Activated naive CD4-positive, alpha-beta T cell treated with anti-CD3 and anti-CD28 coated beads, Interleukin-2, amount 50 U/mL, for 72 hours (primary cell): Measurements from ENCODE around the gene TTYH2. TPM values are rescaled to one million over a fixed set of nuclear protein-coding genes. Genes with fewer than 3 reads are reported as not detected.
"Not testable (repeated sequence)": the region's sequence is repeated elsewhere in the genome, so short reads cannot be mapped to it uniquely, and the experiment has no call there.

Experiments used
- ATAC-seq, 2 donors: fragments of 150-1000 bp; cut with Tn5 transposase; 2 replicates each; pipeline ENCODE4 v1.10.0; 2021; ENCODE audit warnings: mild to moderate bottlenecking in 2 of 2, moderate library complexity in 2 of 2
- DNase-seq, 2 donors: peaks; one replicate each; pipeline ENCODE4 v3.0.0; 2021 to 2022; ENCODE audit warnings: low spot score in 2 of 2
- H3K27ac Mint-ChIP-seq, 2 donors: one replicate each; pipeline ENCODE4 v1.8.0; 2022; ENCODE audit warnings: mild to moderate bottlenecking in 2 of 2, mixed read lengths in 2 of 2
- H3K36me3 Mint-ChIP-seq, 2 donors: one replicate each; pipeline ENCODE4 v1.8.0; 2022; ENCODE audit warnings: mixed read lengths in 2 of 2
- H3K9me3 Mint-ChIP-seq, 2 donors: one replicate each; pipeline ENCODE4 v1.8.0; 2022; ENCODE audit warnings: mixed read lengths in 2 of 2
- total RNA-seq, 2 donors: library from RNA; stranded (reverse); gene quantifications; one replicate each; pipeline ENCODE4 v1.2.3, GENCODE V29; 2022

Gene TTYH2
- total RNA-seq, 2 donors from 2014 or later = 2.2 to 5.6 TPM

- DNase-seq (no peak), ATAC-seq (no peak)
- no peaks in the 10 kb centered on the region for H3K36me3 Mint-ChIP-seq
- H3K27ac Mint-ChIP-seq = peak overlapping the region in 1 of 2 donors; percentile 82
- H3K9me3 Mint-ChIP-seq = no peaks in the 10 kb centered on the region
Observed at GRCh38 chr17:74281799-74282198, 68.4 kb downstream of the TTYH2 start.

- not testable (repeated sequence) for DNase-seq, H3K36me3 Mint-ChIP-seq, H3K9me3 Mint-ChIP-seq, ATAC-seq
- H3K27ac Mint-ChIP-seq = peak overlapping the region; percentile 79 to 82
Observed at GRCh38 chr17:74282274-74282586, 68.9 kb downstream of the TTYH2 start.

GRCh38 chr17:74282587-74283370, 69.4 kb downstream of the TTYH2 start:
- Mint-ChIP-seq H3K9me3 (no peaks in the 10 kb centered on the region), H3K36me3 (no peaks in the 10 kb centered on the region), H3K27ac (peak overlapping the region; percentile 79 to 82)
- peak; percentile 39 to 82 for DNase-seq
- peak; percentile 70 to 83 for ATAC-seq

GRCh38 chr17:74283371-74283673, 70.0 kb downstream of the TTYH2 start:
- Mint-ChIP-seq H3K36me3 (no peaks in the 10 kb centered on the region), H3K9me3 (no peaks in the 10 kb centered on the region), H3K27ac (peak overlapping the region in 1 of 2 donors; percentile 82)
- no peak for ATAC-seq
- DNase-seq = no peak

- Mint-ChIP-seq H3K9me3 (no peaks in the 10 kb centered on the region), H3K36me3 (no peaks in the 10 kb centered on the region), H3K27ac (no peak overlapping the region)
- ATAC-seq (no peak), DNase-seq (no peak)
Observed at GRCh38 chr17:74287031-74287602, 73.7 kb downstream of the TTYH2 start.

GRCh38 chr17:74288785-74289184, 75.4 kb downstream of the TTYH2 start:
- Mint-ChIP-seq H3K36me3 (no peaks in the 10 kb centered on the region), H3K9me3 (no peaks in the 10 kb centered on the region), H3K27ac (peak overlapping the region; percentile 55 to 85)
- DNase-seq (peak; percentile 43 to 71), ATAC-seq (peak; percentile 96 to 97)

- peak in 1 of 2 donors; percentile 11 for ATAC-seq
Observed at GRCh38 chr17:74289688-74290087, 76.3 kb downstream of the TTYH2 start.

GRCh38 chr17:74290340-74290739, 77.0 kb downstream of the TTYH2 start:
- no peaks in the 10 kb centered on the region for H3K9me3 Mint-ChIP-seq
- H3K36me3 Mint-ChIP-seq = no peaks in the 10 kb centered on the region
- ATAC-seq (no peak), DNase-seq (no peak)
- no peak overlapping the region for H3K27ac Mint-ChIP-seq

More at GRCh38 chr17:74289688-74290087, 76.3 kb downstream of the TTYH2 start:
- Mint-ChIP-seq H3K36me3 (no peaks in the 10 kb centered on the region), H3K9me3 (no peaks in the 10 kb centered on the region), H3K27ac (peak overlapping the region in 1 of 2 donors; percentile 85)
- DNase-seq = no peak

GRCh38 chr17:74292495-74292894, 79.1 kb downstream of the TTYH2 start:
- DNase-seq = no peak
- H3K9me3 Mint-ChIP-seq = no peaks in the 10 kb centered on the region
- no peak overlapping the region for H3K27ac Mint-ChIP-seq
- no peaks in the 10 kb centered on the region for H3K36me3 Mint-ChIP-seq
- ATAC-seq = no peak

GRCh38 chr17:74295625-74296547, 82.5 kb downstream of the TTYH2 start:
- no peak overlapping the region for H3K27ac Mint-ChIP-seq
- DNase-seq (no peak), ATAC-seq (no peak)
- H3K9me3 Mint-ChIP-seq = no peaks in the 10 kb centered on the region
- H3K36me3 Mint-ChIP-seq = no peaks in the 10 kb centered on the region

GRCh38 chr17:74296548-74296936, 83.2 kb downstream of the TTYH2 start:
- no peak overlapping the region for H3K27ac Mint-ChIP-seq
- no peak for DNase-seq
- no peak for ATAC-seq
- no peaks in the 10 kb centered on the region for H3K9me3 Mint-ChIP-seq
- no peaks in the 10 kb centered on the region for H3K36me3 Mint-ChIP-seq

- ATAC-seq (peak; percentile 97 to 99), DNase-seq (peak in 1 of 2 donors; percentile 41)
- no peaks in the 10 kb centered on the region for H3K36me3 Mint-ChIP-seq
Observed at GRCh38 chr17:74297941-74298340, 84.6 kb downstream of the TTYH2 start.

GRCh38 chr17:74298778-74299177, 85.4 kb downstream of the TTYH2 start:
- Mint-ChIP-seq H3K27ac (no peak overlapping the region), H3K36me3 (no peaks in the 10 kb centered on the region), H3K9me3 (no peaks in the 10 kb centered on the region)
- DNase-seq (no peak), ATAC-seq (no peak)

More at GRCh38 chr17:74297941-74298340, 84.6 kb downstream of the TTYH2 start:
- Mint-ChIP-seq H3K9me3 (no peaks in the 10 kb centered on the region), H3K27ac (peak overlapping the region in 1 of 2 donors; percentile 61)

GRCh38 chr17:74299226-74300009, 86.0 kb downstream of the TTYH2 start:
- no peaks in the 10 kb centered on the region for H3K9me3 Mint-ChIP-seq
- no peak for DNase-seq
- H3K27ac Mint-ChIP-seq = no peak overlapping the region
- ATAC-seq = no peak
- no peaks in the 10 kb centered on the region for H3K36me3 Mint-ChIP-seq

GRCh38 chr17:74303305-74303704, 89.9 kb downstream of the TTYH2 start:
- no peak overlapping the region for H3K27ac Mint-ChIP-seq
- no peaks in the 10 kb centered on the region for H3K9me3 Mint-ChIP-seq
- DNase-seq (no peak), ATAC-seq (no peak)
- no peaks in the 10 kb centered on the region for H3K36me3 Mint-ChIP-seq

GRCh38 chr17:74304184-74304583, 90.8 kb downstream of the TTYH2 start:
- no peak for ATAC-seq
- no peak overlapping the region for H3K27ac Mint-ChIP-seq
- H3K9me3 Mint-ChIP-seq = no peaks in the 10 kb centered on the region
- H3K36me3 Mint-ChIP-seq = no peaks in the 10 kb centered on the region
- DNase-seq = no peak
